GM21786 (cell line): ENCODE results near the gene CTBP2.

ENCODE experiments used
- ATAC-seq: cut with Tn5 transposase; IDR thresholded peaks from one replicate; pipeline ENCODE4 v1.9.1; 2021; ENCODE audit not compliant: unreplicated experiment

CTBP2 gene

DNA sequence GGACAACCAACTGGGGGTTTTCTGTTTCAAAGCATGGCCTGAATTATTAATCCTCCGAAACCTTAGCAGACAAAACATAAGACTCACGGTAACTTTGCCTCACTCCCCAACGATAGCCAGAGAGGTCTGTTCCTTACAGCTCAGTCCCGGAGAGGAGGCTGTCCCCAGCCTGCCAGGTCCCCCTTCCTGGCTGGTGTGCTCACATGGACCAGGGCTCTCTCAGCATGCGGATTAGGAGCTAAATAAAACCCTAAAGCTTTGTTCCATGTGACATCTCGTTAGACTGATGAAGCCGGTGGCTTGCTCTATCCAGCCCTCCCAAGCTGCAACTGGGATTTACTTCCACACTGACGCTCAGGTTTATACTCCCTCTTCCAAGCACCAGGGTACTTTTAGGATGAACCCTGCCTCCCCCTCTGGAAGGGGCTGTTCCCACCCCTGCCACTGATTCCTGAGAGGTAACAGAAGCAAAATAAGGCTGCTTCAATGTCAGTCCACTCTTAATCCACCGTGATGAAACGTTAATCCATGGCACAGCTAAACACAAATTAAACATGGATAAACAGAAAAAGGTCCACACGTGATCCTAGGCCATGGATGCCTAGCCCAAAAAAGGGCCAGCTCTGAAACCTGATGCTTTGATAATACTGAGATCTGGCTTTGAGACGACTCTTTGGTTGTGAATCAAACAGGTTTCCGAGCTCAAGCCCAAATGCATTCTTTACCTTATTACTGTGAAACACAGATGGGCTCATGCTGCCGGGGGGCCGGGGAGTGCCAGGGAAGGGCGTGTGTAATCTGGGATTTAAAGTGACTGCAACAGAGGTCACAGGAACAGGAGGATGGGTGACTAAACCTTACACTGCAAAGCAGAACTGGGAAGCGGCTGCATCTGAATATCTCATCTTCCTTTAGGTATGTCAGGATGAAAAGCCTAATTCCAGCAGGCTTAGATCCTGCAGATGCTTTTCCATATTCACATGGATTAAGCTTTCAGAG, 132.2 kb downstream of the CTBP2 start:
- no peak for ATAC-seq

DNA sequence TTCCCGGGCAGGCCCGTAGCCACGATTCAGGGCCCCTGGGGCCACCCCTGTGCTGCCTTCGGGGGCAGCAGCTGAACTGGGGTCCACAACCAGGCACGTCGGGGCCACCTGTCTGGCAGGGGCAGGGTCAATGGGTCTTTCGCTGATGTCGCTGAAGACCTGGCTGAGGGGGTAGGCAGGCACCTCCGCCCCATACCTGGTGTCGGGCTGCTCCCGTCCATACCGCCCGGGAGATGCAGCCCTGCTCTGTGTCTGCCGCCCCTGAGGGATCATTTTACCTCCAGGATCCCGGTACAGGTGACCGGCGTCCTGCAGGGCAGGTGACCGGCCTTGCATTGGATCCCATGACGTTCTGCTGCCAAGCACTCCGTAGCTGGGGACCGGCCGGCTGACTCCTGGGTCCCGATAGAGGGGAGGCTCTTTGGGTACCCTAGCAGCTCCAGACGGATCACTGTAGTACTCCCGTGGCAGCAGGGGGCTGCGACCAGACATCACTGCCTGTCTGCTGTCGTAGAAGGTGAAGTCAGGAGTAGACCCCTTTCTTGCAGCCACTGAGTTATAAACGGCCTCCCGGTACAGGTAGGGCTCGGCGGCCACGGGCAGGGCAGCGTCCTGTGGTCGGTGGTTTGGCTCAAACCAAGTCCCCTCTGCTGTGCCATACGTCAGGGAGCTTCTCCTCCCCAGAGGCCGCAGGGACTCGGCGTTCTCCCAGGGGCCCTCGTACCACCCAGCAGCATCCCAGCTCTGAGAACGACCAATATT, 133.2 kb downstream of the CTBP2 start:
- ATAC-seq: no peak

DNA sequence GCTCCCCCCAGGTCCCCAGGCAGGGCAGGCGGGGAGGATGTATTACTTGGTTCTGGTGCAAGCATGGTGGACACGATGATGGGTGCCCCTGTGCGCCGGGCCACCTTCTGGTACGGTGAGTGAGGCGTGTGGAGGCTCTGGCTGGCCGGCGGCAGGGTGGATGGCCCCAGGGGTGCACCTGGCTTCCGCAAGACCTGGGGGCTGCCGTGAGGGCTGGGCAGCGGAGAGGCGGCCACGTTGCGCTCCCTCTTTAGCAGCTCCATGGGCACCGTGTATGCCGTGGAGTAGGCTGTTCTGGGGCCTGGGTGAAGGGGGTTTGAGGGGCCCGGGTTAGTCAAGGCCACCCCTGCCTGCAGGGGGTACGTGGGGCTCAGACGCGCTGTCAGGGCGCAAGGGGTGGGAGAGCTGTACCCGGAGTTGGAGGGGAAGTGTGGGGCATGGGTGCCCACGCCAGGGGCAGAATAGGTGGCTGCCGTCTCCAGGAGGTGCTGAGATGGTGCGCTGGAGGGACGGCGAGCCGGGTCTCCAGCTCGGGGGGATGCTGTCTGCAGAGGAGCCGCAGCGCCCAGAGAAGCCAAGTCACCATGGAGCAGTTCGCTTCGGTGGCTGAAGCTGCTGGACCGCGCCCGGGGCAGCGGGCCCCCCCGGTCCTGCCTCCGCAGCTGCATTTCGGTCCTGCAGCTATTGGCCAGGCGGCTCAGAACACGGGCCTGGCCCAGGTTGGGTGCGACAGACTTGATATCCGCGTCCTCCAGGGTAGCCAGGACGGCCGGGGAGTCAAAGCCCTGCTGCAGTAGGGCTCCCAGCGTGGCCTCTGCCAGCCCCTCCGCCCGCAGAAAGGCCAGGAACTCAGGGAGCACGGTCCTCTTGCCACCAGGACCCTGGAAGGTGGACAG, 134.1 kb downstream of the CTBP2 start:
- ATAC-seq: no peak

DNA sequence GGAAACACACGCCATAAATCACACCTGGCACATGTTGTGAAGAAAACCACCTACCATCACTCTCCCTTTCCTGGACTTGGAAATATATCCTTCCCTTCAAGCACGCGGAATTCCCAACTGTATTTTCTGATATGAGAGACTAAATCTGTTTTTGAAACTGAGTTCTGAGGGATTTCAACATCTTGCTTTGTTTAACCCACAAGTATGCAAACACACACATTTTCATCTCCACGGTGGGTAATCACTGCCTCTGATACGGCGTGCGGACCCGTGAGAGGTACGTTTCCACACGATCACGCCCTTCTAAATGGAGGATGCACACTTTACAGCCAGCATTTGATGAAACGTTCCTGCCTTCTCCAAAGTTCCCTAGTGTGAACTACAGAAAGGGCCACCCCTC, 135.0 kb downstream of the CTBP2 start:
- no peak for ATAC-seq

DNA sequence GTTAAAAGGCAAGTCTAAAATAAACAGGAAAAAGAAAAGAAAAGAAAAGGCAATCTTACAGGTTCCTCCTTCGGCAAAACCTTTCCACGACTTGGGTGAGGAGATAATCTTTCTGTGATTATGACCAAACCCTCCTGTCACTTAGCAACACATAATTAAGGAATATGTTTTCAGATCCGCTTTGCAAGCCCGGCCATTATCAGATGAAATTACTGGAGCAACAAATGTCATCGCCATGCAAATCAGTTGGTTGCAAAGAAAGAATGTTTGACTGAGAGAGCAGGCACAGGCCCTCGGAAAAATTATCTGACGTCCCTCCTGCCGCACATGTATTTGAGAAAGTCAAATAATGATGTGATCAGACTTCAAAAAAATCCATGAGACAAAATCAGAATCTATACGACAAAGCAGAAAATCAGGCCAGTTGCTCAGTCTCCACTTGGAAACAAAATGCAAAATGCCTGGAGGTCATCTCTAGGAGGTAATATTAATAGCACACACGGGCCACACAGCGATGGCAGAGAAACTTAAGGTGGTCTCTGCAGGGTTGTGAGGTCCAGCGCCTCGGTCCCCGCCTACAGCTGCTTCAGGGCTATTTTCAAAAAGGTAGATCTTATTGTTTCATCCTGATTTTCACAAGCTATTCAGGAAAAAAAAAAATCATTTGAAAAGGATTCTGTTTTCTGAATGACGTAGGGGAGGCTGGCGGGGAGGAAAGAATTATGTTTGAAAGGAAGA, 135.7 kb downstream of the CTBP2 start:
- no peak for ATAC-seq

DNA sequence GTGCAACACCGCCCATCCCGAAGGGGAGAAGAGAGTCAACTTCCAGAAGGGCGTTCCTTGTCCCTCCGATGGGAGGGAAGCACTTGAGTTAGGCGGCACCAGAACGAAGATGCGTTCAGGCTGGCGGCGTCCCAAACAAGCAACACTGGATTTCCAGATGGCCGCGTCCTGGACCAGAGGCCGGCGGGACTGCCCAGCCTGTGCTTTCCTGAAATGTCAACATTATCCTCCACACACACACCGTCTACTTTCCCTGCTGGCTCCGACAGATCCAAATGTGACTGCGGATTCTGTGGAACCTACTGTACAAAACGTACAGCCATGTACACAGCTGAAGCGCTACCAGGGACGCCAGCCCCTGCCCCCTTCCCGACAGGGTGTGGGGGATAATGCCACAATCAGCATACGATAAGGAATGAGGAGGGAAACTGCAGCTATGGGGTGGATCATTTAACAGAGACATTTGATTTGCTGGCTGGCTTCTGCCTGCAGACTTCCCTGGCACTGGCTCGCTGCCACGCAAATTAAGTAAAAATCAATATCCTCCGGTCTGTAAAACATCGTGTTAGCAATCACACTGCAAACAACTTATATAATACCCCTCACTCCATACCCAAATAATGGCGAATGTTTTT, 136.4 kb downstream of the CTBP2 start:
- no peak for ATAC-seq

DNA sequence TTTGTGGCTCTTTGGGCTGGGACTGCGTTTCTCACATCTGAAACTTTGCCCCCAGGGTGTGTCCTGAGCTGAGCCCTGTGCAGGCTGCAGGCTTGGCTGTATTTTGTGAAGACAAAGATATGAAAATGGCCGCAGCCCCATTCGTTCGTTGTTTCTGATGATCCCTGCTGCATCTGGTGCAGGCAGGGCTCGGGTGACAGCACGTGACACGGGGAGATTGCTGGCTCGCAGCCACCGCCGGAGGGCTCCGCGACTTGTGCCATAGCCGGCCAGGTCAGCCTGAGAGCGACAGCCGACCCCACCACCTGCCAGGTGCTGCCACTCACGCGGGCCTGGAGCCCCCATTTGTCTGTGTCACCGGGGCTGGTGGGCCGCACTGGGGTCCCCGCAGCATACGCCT, 137.1 kb downstream of the CTBP2 start:
- no peak for ATAC-seq

DNA sequence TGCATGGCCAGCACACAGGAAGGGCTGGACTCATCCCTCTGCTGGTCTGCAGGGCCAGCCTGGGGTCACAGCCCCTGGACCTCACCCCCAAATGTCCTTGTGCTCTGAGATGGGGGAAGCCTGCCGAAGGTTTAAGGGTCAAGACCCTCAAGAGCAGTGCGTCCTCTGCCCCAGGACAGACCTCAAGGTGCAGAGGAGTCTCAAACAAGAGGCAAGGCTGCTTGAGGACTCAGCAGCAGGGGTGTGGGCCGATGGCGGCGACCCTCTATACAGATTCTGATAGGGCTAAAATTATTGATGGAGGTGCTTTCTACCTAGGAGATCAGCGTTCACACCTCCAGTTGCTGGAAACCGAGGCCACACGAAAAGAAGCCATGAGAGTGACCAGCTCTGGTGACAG, 137.7 kb downstream of the CTBP2 start:
- ATAC-seq: no peak

DNA sequence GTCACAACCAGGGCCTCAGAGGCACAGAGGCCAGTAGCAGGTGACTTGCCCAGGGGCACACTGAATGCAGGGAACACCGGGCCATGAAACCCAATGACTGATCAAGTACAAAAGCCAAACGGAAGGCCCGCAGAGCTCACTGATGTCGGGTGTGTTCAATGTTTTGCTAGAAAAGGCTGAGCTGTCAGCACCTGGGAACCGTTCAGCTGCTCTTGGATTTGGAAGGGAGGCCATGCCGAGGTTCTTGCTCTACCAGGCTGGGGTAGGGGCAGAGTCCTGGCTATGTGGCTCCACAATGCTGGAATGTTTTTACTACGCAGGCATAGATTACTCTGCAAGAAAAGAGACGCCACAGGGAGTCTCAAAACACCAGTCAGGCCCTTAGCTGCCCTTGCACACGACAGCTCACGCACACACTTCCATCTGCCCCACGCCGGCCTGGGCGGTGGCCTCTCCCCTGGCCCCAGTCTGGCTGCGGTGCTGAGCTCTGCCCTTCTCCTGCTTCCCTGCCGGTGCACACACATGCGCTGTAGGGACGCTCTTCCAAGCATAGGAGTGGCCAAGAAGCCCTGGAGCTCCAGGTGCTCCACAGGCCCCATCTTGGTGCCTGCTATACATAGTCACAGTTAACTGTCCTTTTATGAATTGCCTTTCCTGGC, 138.5 kb downstream of the CTBP2 start:
- ATAC-seq: no peak

DNA sequence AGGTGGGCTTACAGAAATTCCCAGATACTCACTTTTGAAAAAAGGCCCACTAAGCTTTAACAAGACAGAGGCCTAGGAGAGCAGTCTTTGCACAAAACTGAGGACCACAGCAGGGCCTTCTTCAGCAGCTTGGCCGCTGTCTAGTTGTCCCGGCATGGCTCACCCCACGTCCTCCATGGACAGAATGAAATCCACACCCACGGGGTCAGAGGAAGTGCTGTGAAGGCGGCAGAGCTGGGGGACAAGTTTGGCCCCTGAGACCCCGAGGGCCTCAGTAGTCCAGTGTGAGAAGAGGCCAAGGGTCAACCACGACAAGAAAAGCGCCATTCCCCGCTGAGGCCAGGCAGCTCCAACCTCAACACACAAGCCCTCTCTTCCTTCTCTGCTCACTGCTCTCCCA, 139.5 kb downstream of the CTBP2 start:
- no peak for ATAC-seq

DNA sequence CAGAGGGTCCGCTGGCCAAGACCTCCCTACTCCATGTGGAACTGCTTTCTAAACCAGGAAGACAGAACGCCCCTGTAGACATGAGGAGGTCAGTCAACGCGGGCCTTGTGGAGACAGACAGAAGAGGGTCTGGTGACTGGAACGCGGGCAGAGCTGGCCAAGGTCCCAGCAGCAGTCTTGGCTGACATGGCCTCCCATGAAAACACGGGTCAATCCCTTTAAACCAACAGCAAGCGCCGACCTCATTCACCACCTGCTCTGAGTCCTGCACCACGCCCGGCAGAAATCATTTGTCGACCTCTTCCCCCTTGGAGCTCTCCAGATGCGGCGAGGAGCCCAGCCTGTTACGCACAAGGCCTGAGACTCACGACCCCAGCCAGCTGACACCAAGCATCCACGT, 140.0 kb downstream of the CTBP2 start:
- ATAC-seq: no peak

DNA sequence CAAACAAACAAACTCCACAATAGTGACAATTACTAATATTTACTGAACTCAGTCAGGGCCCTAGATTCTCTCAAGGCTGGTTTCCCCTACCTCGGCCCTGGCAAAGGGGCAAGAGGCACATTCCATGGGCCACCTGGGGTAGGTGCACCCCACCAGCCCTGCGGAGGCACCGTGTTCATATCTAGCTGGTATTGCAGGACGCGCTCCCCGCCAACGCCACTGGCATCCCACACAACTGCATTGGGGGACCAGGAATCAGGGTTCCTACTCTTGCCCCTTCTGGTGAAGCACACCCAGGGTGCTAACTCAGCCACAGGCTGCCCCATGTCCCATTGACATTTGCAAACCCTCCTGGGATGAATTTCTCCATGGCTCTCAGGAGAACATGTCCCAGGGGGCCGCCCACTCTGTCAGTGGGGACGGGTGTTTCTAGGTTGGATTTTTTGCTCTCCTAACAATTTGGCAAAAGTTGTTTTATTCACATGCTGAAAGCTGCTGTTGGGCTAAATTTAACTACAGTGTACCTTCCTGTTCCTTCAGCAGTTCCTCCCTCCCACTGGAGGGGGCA, 141.7 kb downstream of the CTBP2 start:
- ATAC-seq: no peak

DNA sequence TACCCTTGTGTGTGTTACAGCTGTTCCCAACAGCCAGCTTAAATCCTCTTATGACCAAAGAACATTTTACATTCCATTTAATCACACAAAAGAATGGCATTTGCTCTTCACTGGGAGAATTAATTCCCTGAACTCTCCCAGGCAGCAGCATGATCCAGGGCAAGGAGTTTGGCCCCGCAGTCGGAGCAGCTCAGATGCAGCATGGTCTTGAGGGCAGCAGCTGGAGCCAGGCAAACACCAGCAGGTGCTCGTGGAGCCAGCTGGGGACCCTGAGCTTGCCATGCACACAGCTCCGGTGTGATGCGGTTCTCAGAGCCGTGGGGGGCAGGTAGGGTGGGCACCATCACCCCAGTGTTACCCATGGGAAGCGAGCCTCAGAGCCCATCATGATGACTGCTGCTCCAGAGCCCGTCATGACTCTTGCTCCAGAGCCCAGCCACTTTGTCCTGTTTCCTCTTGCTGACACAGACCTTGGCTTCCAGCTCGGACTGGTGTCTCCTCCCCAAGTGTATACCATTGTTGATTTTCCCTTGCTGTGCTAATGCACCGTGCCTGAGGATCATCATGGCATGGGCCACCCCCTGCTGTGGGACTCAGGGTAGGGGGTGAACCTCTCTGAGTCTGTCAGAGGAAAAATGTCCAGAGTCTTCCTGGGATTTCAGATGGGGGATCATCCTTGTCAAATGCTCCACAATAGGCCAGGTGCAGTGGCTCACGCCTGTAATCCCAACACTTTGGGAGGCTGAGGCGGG, 142.6 kb downstream of the CTBP2 start:
- ATAC-seq: no peak

DNA sequence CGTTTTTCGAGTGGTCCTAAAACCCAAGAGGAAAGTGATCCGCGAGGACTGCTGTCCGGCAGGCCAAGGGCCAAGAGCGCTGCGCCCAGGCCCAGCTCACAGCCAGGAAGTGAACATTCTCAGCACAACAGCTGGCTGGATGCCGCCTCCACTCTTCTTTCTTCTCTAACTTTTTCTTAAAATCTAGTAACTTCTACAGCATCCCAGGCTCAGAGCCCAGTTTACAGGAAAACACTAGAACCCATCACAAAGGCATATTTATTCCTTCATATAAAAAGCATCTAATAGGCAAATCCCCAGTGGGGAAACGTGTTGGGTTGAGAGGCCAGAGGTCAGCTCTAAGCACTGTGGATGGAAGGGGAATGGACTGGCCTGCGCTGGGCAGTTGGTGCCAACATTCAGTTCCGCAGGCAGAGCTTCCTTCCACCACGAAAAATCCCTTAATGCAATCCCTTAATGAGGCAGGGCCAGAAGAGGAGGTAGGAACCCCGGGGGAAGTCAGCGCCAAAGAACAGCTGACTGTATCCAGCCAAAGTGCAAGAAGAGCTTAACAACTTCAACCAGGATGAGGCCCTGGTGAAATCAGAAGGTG, 143.7 kb downstream of the CTBP2 start:
- ATAC-seq: no peak

DNA sequence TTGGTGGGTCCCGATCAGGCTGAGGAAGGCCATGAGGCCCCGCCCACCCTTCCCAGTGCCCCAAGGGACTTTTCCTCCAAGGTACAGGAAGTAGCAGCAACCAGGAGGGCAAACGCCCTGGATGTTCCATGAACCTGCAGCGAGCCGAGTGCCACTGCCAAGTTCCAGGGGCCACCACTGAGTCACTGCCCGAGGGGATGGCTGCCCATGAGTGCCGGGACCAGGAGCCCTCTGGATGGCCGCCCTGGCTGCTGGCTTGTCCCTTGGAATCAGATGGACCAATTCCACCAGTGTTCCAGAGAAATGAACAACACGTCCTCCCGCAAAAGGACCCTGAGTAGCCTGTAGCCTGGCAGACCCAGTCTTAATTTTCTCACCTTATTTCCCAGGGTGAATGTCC, 144.2 kb downstream of the CTBP2 start:
- no peak for ATAC-seq

DNA sequence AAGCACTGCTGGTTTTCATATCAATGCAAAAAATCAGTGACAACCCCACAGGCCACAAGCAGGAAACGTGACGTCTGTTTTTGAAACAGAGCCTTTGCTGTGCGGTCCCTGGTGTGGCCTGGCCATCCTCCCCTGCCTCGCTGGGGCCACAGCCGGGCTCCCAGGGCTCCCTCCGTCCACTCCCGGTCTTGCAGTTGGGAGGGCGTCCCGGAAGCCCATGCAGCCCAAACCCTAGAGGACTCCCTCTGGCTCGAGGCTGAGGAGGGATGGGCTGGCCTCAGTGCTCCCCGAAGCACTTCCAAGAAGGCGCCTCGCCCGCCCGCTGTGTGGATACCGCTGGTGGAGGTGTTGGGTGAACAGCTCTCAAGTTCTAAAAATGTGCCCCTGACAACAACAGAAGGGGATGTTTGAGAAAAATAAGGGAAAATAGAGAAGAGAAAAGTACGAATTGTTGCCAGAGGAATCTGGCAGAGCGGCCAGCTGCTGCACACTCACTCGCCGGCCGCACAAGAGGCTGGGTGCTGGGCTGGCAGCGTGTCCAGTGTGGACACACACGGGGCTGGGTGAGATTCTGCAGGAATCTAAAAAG, 144.9 kb downstream of the CTBP2 start:
- no peak for ATAC-seq

DNA sequence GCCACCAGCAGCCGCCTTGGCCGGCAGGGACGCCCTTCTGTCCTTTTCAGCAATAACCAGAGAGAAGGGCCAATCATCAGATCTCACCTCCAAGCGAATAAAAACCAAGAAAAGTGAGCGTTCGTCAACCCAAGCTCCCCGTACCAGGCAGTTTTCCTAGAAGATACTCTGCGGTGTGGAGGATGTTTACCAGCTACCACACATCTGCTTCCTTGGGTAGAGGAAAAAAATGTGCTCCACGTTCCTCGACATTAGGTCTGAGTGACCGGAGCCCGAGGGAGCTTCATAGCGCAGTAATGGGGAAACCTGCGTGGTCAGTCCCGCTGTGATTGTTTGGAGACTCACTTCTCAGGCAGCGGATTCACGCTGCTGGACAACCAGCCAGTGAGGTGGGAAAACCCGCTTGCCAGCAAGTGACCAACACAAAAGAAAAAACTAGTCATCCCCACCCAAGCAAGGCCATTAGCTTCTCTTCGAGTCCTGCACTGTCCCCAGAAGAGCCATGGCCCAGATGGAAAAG, 145.5 kb downstream of the CTBP2 start:
- no peak for ATAC-seq
